ENCODE data around the gene NFRKB.

GRCh38 chr11:129922674-129923073 lies 27.3 kb upstream of the NFRKB start:
- no peak for TF ChIP-seq POLR2A (IDR thresholded peaks at IDR 0.05)
- no peak for TF ChIP-seq CTCF (IDR thresholded peaks at IDR 0.05)
- TF ChIP-seq POLR2AphosphoS5 (IDR thresholded peaks at IDR 0.05): no peak

Measured in prostate gland (tissue), 2 donors.